Type B pancreatic cell (in vitro differentiated cells): Measurements from ENCODE around the gene ARPIN. TPM values are rescaled to one million over a fixed set of nuclear protein-coding genes. Genes with fewer than 3 reads are reported as not detected.

ENCODE experiments used
- DNase-seq: peaks from one replicate; pipeline ENCODE4 v3.0.0; 2021; ENCODE audit warnings: mixed read lengths; ENCODE audit not compliant: unreplicated experiment; ENCODE audit errors: extremely low spot score
- H3K27ac Mint-ChIP-seq: 2 replicates; pipeline ENCODE4 v1.8.0; 2021; ENCODE audit warnings: mild to moderate bottlenecking, mixed read lengths
- H3K27me3 Mint-ChIP-seq: 2 replicates; pipeline ENCODE4 v1.8.0; 2021; ENCODE audit warnings: mixed read lengths
- H3K36me3 Mint-ChIP-seq: 2 replicates; pipeline ENCODE4 v1.8.0; 2021; ENCODE audit warnings: mixed read lengths
- H3K4me1 Mint-ChIP-seq: one replicate; pipeline ENCODE4 v1.8.0; 2021; ENCODE audit warnings: mixed read lengths; ENCODE audit not compliant: unreplicated experiment
- H3K4me3 Mint-ChIP-seq: 2 replicates; pipeline ENCODE4 v1.8.0; 2021; ENCODE audit warnings: mild to moderate bottlenecking, mixed read lengths
- H3K9me3 Mint-ChIP-seq: 2 replicates; pipeline ENCODE4 v1.8.0; 2021; ENCODE audit warnings: mixed read lengths
- total RNA-seq: library from RNA; stranded (reverse); gene quantifications from 2 replicates; pipeline ENCODE4 v1.2.1, GENCODE V29; 2021; ENCODE audit warnings: low replicate concordance
- TF ChIP-seq, protein P1 (sequence below): fragments of 200-600 bp; sonication (generic); conservative IDR thresholded peaks from 2 replicates; pipeline ENCODE4 v1.5.0; 2021; ENCODE audit warnings: antibody characterized with exemption, mild to moderate bottlenecking

ARPIN gene
- total RNA-seq, 1 donor from 2014 or later = 22.7 TPM

DNA sequence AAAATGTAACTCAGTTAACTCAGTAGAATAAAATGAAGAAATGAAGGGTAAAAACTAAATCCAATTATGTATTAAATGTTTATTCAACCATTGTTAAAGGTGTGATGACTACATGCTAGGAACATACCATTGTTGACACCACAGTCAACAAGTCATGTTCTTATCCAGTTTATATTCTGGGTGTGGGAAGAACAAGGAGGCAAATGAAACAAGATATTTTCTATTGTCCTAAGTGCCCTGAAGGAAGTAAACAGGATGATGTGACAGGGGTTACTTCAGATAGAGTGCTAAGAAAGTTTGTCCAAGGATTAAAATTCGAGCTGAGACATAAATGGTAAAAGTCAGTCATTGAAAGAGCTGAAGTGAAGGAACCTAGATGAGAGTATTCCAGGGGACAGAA lies 32.0 kb downstream of the ARPIN start:
- Mint-ChIP-seq H3K36me3 (no peaks in the 10 kb centered on the region), H3K27ac (no peak overlapping the region), H3K27me3 (no peaks in the 10 kb centered on the region), H3K4me3 (no peak overlapping the region), H3K9me3 (no peaks in the 10 kb centered on the region), H3K4me1 (no peaks in the 10 kb centered on the region)
- TF ChIP-seq, protein P1, sequence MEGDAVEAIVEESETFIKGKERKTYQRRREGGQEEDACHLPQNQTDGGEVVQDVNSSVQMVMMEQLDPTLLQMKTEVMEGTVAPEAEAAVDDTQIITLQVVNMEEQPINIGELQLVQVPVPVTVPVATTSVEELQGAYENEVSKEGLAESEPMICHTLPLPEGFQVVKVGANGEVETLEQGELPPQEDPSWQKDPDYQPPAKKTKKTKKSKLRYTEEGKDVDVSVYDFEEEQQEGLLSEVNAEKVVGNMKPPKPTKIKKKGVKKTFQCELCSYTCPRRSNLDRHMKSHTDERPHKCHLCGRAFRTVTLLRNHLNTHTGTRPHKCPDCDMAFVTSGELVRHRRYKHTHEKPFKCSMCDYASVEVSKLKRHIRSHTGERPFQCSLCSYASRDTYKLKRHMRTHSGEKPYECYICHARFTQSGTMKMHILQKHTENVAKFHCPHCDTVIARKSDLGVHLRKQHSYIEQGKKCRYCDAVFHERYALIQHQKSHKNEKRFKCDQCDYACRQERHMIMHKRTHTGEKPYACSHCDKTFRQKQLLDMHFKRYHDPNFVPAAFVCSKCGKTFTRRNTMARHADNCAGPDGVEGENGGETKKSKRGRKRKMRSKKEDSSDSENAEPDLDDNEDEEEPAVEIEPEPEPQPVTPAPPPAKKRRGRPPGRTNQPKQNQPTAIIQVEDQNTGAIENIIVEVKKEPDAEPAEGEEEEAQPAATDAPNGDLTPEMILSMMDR = no peak
- no peak for DNase-seq

- no peaks in the 10 kb centered on the region for H3K36me3 Mint-ChIP-seq
- H3K27ac Mint-ChIP-seq = no peak overlapping the region
- no peaks in the 10 kb centered on the region for H3K9me3 Mint-ChIP-seq
- H3K27me3 Mint-ChIP-seq = no peaks in the 10 kb centered on the region
- no peak overlapping the region for H3K4me3 Mint-ChIP-seq
- TF ChIP-seq, protein P1 = no peak
- no peak for DNase-seq
- H3K4me1 Mint-ChIP-seq = no peaks in the 10 kb centered on the region
These were observed 34.4 kb downstream of the ARPIN start for GRCh38 chr15:89878323-89878722.

DNA sequence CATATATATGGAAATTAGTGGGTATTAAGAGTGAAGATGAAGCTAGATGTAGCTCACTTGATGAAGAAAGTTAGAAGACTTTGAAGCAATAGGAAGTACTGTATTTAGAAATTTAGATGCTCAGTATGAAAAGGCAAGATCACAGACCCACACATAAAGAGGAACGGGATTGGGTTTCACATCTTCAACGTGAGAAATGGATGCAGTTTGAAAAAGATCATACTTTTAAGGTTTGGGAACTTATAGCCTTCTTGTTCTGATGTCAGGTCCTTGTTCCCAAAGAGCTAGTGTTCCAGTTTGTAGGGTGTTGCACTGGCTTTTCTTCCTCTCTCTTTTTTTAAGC lies 35.7 kb downstream of the ARPIN start:
- Mint-ChIP-seq H3K9me3 (no peaks in the 10 kb centered on the region), H3K36me3 (no peaks in the 10 kb centered on the region), H3K27ac (no peak overlapping the region), H3K27me3 (no peaks in the 10 kb centered on the region), H3K4me1 (no peaks in the 10 kb centered on the region), H3K4me3 (no peak overlapping the region)
- DNase-seq = no peak
- TF ChIP-seq, protein P1 = no peak

- no peak overlapping the region for H3K27ac Mint-ChIP-seq
- H3K36me3 Mint-ChIP-seq = peaks cover under 1% of the 10 kb centered on the region
- H3K4me1 Mint-ChIP-seq = no peaks in the 10 kb centered on the region
- TF ChIP-seq, protein P1 = no peak
- no peak overlapping the region for H3K4me3 Mint-ChIP-seq
- H3K9me3 Mint-ChIP-seq = no peaks in the 10 kb centered on the region
- H3K27me3 Mint-ChIP-seq = no peaks in the 10 kb centered on the region
- no peak for DNase-seq
These were observed 36.2 kb downstream of the ARPIN start for GRCh38 chr15:89876396-89877082.

- no peaks in the 10 kb centered on the region for H3K9me3 Mint-ChIP-seq
- no peak overlapping the region for H3K4me3 Mint-ChIP-seq
- peaks cover 5% of the 10 kb centered on the region for H3K36me3 Mint-ChIP-seq
- DNase-seq = no peak
- H3K27me3 Mint-ChIP-seq = no peaks in the 10 kb centered on the region
- H3K4me1 Mint-ChIP-seq = no peaks in the 10 kb centered on the region
- TF ChIP-seq, protein P1 = no peak
- H3K27ac Mint-ChIP-seq = no peak overlapping the region
These were observed 37.0 kb downstream of the ARPIN start for GRCh38 chr15:89875741-89876140.
